Activated naive CD4-positive, alpha-beta T cell treated with anti-CD3 and anti-CD28 coated beads, Interleukin-2, amount 50 U/mL, for 72 hours (primary cell): ENCODE results near the gene LMTK2. TPM values are rescaled to one million over a fixed set of nuclear protein-coding genes. Genes with fewer than 3 reads are reported as not detected.
A peak's percentile ranks its signal among the peaks of the same experiment; 100 is the strongest.

Experiments
- ATAC-seq, 2 donors: fragments of 150-1000 bp; cut with Tn5 transposase; 2 replicates each; pipeline ENCODE4 v1.10.0; 2021; ENCODE audit warnings: mild to moderate bottlenecking in 2 of 2, moderate library complexity in 2 of 2
- DNase-seq, 2 donors: peaks; one replicate each; pipeline ENCODE4 v3.0.0; 2021 to 2022; ENCODE audit warnings: low spot score in 2 of 2
- H3K27ac Mint-ChIP-seq, 2 donors: one replicate each; pipeline ENCODE4 v1.8.0; 2022; ENCODE audit warnings: mild to moderate bottlenecking in 2 of 2, mixed read lengths in 2 of 2
- H3K36me3 Mint-ChIP-seq, 2 donors: one replicate each; pipeline ENCODE4 v1.8.0; 2022; ENCODE audit warnings: mixed read lengths in 2 of 2
- H3K9me3 Mint-ChIP-seq, 2 donors: one replicate each; pipeline ENCODE4 v1.8.0; 2022; ENCODE audit warnings: mixed read lengths in 2 of 2
- total RNA-seq, 2 donors: library from RNA; stranded (reverse); gene quantifications; one replicate each; pipeline ENCODE4 v1.2.3, GENCODE V29; 2022

Gene LMTK2
- total RNA-seq, 2 donors from 2014 or later: 10.8 to 14.9 TPM

DNA sequence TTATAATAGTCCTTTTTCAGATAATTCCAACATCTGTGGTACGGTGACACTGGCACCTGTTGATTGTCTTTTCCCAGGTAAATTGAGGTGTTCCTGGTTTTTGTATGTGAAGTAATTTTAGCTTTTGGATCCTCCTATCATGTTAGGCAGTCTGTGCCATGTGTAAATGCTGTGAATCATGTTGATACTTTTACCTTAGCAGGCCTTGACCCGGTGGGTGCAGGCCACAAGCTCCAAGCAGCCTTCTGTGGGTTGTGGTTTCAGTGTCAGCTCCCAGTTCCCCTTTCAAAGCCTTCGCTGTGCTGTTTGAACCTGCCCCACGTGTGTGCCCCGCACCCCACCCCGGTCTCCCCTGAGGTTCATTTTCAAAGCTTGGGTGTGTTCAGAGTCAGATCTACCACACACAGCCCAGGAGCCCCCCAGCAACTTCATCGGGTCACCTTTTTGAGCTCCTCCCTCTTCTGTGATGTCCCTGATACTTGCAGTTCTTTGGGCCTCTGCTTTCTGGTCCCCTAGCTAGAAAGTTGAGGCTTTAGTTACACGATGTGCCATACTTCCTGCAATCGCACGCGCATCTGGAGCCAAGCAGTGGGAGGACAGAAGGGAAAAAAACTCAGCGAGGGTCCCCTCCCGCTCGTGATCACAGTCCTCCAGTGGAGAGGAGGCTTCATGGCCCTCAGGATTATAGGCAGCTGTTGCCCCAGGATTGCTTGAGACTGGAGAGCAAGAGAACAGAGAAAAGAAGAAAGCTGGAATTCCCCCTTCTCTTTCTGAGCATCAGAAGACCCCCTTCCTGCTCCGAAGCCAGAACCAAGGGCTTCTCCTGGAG is 95.9 kb downstream of the LMTK2 start:
- DNase-seq (peak; percentile 66 to 81), ATAC-seq (peak; percentile 93 to 97)
- peak overlapping the region; percentile 86 to 92 for H3K27ac Mint-ChIP-seq
- no peaks in the 10 kb centered on the region for H3K9me3 Mint-ChIP-seq
- peaks cover 22 to 27% of the 10 kb centered on the region in 2 donors for H3K36me3 Mint-ChIP-seq

DNA sequence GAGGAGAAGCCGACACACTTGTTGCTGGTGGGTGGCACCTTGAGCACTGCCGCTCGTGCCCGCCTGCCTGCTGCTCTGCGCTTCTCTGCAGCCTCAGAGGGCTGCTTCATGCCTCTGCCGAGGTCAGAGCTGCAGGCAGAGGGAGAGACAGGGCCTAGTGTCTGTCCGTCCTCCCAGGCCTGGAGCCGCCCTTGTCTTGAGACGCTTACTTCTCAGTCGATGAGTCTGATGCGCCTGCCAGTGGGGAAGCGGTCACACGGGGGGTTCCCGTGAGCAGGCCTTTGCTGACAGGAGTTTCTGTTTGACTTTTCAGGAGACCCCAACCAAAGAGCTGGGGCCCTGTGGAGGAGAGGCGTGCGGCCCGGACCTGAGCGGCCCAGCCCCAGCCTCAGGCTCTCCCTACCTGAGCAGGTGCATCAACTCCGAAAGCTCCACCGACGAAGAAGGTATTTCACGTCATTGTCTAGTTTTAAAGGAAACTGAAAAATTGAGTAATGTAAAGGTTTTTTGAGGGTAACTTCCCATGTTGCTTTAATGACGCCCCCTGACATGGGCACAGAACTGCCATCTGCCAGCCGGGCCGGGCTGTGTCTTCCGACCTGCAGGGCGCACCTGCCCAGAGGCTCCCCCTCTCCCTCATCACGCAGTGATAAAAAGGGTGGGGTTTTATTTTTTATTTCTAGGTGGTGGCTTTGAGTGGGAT is 96.8 kb downstream of the LMTK2 start:
- no peak for ATAC-seq
- peak overlapping the region in 1 of 2 donors; percentile 86 for H3K27ac Mint-ChIP-seq
- no peak for DNase-seq

DNA sequence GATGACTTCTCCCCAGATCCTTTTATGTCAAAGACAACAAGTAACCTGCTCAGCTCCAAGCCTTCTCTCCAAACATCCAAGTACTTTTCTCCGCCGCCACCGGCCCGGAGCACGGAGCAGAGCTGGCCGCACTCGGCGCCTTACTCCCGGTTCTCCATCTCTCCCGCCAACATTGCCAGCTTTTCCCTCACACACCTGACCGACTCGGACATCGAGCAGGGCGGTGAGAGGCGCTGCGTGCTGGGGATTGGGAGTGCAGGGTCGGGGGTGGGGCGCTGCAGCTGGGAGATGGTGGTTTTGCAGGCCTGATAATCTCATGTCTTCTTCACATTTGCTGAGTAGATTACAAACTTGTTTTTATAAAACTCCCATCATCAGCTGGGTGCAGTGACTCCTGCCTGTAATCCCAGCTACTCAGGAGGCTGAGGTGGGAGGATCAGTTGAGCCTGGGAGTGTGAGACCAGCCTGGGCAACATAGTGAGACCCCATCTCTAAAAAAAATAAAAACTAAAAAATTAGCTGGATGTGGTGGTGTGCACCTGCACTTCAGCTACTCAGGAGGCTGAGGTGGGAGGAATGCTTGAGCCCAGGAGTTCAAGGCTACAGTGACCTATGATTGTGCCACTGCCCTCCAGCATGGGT is 97.4 kb downstream of the LMTK2 start:
- H3K36me3 Mint-ChIP-seq: peaks cover 17 to 26% of the 10 kb centered on the region in 2 donors
- ATAC-seq: no peak

More for the DNA sequence above, 96.8 kb downstream of the LMTK2 start:
- Mint-ChIP-seq H3K9me3 (no peaks in the 10 kb centered on the region), H3K36me3 (peaks cover 22 to 27% of the 10 kb centered on the region in 2 donors)

DNA sequence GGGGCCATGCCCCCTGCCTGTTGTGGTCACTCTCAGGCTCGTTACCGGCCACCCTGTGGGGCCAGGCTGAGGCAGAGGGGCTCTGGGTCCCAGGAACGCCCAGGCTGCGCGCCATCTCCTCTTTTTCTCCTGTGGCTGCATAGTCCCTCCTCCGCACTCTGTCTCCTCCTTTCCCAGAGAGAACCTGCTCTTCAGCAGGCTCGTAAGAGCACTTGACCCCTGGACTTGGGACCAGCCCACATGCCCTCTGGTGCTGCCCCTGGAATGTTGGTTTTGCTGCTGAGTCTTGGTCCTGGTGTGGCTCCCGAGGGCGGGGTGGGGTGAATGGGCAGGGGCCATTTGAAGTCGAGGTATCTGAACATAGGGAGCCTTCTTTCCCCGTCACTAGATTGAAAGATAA is 98.0 kb downstream of the LMTK2 start:
- H3K9me3 Mint-ChIP-seq: no peaks in the 10 kb centered on the region
- ATAC-seq (no peak), DNase-seq (no peak)
- peak overlapping the region; percentile 35 to 84 for H3K27ac Mint-ChIP-seq
- peaks cover 13 to 23% of the 10 kb centered on the region in 2 donors for H3K36me3 Mint-ChIP-seq

More for the DNA sequence above, 97.4 kb downstream of the LMTK2 start:
- Mint-ChIP-seq H3K9me3 (no peaks in the 10 kb centered on the region), H3K27ac (no peak overlapping the region)
- no peak for DNase-seq

DNA sequence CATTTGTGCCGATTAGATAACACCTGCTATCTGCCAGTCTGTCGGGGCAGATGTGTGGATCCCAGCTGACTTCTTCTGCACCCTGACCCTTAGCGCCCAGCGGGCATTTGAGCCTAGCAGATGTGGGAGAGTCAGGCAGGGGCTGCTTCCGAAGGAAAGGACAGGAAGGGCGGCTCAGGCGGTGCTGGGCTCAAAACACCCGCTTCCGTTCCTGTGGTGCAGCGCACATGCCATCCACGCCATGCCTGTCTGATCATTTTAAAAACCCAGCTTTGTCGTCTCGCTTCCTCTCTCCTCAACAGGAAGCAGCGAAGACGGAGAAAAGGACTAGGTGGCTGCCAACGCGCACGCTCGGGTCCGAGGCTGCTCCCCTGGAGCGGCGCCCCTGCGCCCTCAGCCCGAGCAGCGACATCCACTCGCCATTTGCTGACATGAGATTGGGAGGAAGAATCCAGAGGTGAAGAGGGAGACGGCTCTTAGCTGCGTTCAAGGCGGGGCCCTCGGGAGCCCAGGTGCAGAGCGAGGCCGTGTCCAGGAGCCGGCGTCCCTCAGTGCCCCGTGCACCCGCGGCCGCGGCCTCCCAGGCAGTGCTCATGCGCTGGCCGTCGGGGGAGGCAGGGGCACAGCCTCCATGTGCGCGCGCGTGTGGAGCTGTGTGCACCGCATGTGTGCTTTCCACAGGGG is 98.6 kb downstream of the LMTK2 start:
- Mint-ChIP-seq H3K9me3 (no peaks in the 10 kb centered on the region), H3K36me3 (peaks cover 7 to 23% of the 10 kb centered on the region in 2 donors), H3K27ac (peak overlapping the region in 1 of 2 donors; percentile 35)
- no peak for ATAC-seq
- DNase-seq: no peak

DNA sequence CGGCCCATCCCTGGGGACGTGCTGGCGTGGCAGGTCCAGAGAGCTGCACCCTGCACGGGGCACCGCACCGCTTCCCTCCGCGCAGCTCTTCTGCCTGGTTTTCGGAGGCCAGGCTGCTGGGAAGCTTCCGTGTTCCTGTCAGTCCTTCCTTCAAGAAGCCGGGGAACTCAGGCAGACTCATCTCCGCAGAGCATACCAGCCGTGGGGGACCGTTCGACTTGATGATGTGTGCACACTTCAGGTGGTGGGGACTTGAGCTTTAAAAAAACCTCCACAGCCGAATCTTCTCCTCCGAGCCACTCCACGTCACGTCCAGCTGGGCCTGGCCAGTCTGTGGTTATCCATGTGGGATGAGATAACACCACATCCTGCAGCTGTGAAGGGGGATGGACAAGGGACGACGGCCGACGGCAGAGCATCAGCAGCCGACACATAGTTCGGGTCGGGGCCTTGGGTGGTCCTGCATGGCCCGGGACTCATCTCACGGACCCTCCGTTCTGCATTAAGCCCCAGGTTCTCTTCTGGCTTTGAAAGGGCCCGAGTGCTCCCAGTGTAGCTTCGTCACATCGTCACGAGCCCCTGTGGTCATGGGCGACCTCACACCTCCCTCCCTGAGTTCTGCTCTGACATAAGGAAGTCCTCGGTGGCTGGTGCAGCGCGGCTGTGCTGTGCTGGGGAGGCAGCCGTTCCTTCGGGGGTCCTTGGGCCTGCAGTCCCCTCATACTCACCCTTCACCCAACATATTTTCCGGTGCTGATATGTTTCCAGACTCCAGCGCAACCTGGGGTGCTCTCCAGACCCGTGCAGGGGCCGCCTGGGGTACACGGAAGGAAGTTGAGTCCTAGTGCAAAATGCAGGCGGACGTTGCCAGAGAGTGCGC is 100.0 kb downstream of the LMTK2 start:
- Mint-ChIP-seq H3K36me3 (peaks cover 6 to 23% of the 10 kb centered on the region in 2 donors), H3K27ac (no peak overlapping the region), H3K9me3 (no peaks in the 10 kb centered on the region)
- ATAC-seq: no peak
- no peak for DNase-seq

DNA sequence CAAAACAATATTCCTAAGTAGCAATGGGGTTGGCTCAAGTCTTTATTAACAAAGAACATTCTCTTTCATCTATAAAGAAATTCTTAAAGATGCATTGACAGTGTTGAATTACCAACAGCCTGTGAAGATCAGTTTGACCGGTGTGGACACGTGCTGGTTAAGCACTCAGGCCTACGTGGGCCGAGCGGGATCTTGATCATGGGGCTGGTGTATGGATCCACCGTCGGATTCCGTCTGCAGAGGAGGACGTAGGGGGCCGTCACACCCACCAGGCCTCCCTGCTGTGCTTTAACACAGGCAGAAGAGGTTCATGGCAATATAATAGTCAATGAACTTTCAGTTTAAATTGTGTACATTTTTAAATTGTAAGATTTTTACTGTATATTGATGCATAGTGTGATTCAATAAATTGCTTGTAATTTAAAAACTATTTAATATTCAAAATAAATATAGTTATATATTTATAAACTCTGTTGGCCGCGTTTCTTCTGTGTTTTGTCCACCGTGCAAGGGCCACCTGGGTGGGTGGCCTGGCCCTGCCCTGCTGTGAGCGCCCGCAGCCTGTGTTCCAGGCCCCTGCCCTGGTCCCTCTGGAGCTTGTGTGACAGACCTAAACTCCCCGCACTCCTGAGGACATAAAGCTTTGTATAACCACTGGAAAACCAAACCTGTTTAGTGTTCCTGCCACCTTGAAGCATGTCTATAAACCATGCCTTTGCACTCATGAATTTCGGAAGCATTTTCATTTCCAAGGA is 102.7 kb downstream of the LMTK2 start:
- no peak for DNase-seq
- Mint-ChIP-seq H3K27ac (no peak overlapping the region), H3K9me3 (no peaks in the 10 kb centered on the region), H3K36me3 (peaks cover 0 to 17% of the 10 kb centered on the region in 2 donors)
- ATAC-seq: no peak

DNA sequence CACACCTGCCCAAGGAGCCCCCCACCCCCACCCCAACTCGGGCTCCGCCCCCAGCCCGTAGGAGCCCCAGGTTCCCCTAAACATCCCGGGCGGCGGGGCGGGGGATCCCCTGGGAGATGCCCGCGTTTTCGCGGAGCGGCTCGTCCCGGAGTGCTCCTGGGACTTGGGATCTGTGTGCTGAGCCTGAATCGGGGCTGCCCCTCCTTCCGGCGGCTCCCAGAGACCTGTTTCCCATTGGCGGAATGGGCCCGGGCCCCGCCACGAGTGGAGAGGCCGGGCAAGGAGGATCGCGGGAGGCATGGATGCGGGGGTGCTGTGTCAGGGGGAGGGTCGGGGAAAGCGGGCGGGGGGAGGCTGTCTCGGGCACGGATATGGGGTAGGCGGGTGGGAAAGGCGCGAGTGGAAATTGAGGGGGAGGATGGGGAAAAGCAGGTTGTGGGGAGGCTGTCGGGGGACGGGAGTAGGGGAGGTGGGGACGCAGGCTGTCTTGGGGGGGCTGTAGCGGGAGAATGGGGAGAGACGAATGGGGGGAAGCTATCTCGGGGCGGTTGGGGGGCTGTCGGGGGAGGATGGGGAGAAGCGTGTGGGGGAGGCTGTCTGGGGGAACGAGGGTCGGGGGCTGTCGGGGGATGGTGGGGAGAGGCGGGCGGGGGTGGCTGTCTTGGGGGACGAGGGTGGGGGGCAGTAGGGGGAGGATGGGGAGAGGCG is 104.0 kb downstream of the LMTK2 start:
- Mint-ChIP-seq H3K36me3 (peaks cover 0 to 15% of the 10 kb centered on the region in 2 donors), H3K9me3 (no peaks in the 10 kb centered on the region), H3K27ac (no peak overlapping the region)
- DNase-seq: peak in 1 of 2 donors; percentile 46
- no peak for ATAC-seq

DNA sequence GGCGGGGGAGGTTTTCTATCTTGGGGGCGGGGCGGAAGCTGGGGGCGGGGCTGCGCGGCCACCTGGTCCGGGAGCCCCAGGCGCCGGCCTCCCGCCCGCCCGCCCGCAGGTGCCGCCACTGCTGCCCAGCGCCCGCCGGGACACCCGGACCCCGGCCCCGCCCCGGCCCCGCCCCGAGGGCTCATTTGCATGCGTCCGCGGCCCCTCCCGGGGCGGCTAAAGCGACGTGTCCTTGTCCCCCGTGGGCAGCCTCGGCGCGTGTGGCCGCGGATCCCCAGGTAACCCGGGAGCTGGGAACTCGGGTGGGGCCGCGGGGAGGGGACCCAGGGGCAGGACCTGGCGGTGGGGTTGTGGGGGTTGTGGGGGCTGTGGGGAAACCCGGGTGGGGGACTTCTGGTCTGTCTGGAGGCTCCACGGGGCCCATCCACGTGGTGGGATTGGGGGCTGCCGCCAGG is 104.6 kb downstream of the LMTK2 start, which contains the start of gene BHLHA15:
Gene BHLHA15 (plus strand): TSS at position 219 of the 455 bp plus-strand sequence. CDS start 871 bp downstream, outside the sequence.
- Mint-ChIP-seq H3K27ac (no peak within 1 kb of the TSS), H3K36me3 (peaks cover 0 to 10% of the 10 kb centered on the region in 2 donors), H3K9me3 (no peaks in the 10 kb centered on the region)
- ATAC-seq (peak; percentile 45 to 58), DNase-seq (peak; percentile 23 to 54)

DNA sequence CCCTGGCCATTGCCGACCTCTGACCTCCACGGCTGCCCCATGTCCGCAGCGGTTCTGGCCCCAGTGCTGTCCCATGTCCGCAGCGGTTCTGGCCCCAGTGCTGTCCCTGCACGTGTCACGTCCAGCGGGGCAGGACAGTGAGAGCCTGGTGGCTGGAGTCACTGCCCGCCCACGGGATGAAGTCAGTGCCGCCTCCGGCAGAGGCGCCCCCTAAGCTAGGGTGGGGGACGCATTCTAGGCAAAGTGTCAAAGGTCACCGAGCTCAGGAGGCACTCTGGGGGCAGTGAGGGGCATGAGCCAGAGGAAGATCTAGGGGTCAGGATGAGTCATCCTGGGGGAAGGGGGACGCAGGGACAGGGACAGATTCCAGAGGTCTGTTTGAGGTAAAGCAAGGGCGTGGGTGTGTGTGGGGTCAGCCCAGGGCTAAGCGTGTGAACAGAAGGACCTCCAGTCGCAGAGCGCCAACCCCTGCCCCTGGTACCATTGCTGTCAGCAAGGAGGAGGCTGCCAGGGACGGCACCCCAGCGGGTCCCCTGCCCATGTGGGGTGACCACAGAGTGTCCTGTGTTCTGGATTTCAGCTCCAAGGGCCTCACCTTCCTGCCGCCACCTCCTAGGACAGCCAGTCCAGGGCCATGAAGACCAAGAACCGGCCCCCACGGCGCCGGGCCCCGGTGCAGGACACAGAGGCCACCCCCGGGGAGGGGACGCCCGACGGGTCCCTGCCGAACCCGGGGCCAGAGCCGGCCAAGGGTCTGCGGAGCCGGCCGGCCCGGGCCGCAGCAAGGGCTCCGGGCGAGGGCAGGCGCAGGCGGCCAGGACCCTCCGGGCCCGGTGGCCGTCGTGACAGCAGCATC is 105.2 kb downstream of the LMTK2 start:
- Mint-ChIP-seq H3K36me3 (peaks cover 0 to 3% of the 10 kb centered on the region in 2 donors), H3K9me3 (no peaks in the 10 kb centered on the region), H3K27ac (no peak overlapping the region)
- ATAC-seq (peak in 1 of 2 donors; percentile 26), DNase-seq (peak in 1 of 2 donors; percentile 54)

DNA sequence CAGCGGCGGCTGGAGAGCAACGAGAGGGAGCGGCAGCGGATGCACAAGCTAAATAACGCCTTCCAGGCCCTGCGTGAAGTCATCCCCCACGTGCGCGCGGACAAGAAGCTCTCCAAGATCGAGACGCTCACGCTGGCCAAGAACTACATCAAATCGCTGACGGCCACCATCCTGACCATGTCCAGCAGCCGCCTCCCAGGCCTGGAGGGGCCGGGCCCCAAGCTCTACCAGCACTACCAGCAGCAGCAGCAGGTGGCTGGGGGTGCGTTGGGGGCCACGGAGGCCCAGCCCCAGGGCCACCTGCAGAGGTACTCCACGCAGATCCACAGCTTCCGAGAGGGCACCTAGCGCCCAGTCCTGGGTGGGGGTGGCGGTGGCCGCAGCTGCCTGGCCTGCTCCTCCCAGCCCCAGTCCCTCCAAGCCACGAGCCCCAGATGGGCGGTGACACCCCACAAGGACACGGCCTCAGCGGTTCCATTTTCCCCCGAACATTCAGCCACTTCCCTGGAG is 105.9 kb downstream of the LMTK2 start:
- DNase-seq (peak in 1 of 2 donors; percentile 50), ATAC-seq (no peak)
- H3K36me3 Mint-ChIP-seq: no peaks in the 10 kb centered on the region
- H3K27ac Mint-ChIP-seq: no peak overlapping the region
- no peaks in the 10 kb centered on the region for H3K9me3 Mint-ChIP-seq

DNA sequence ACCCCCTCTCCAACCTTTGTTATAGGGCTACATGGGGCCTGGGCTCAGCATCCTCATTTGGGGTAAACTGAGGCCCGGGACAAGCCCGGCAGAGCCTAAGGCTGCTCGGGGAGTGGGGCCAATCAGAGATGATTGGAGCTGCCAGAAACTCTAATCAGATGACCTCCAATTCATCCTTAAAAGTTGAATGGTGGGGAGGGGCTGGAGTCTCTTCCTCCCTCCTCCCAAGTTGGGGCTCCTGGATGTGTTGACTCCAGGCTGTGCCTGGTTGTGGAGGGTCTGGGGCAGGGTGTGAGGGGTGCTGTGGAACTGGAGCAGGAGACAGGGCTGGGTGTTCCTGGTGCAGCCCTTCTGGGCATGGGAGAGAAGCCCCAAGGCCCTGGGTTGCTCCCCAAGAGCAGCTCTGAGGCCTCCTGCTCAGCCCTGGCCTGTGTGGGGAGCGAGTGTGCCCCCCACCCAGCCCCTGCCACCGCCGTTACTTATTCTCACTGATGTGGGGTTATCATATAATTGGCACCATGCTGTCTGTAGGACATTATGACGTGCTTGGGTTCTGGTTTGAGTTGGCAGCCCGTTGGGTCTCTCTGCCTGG is 106.7 kb downstream of the LMTK2 start:
- Mint-ChIP-seq H3K36me3 (no peaks in the 10 kb centered on the region), H3K9me3 (no peaks in the 10 kb centered on the region), H3K27ac (no peak overlapping the region)
- ATAC-seq (no peak), DNase-seq (no peak)
